Endodermal cell (in vitro differentiated cells): ENCODE data around the gene CLN5. TPM values are rescaled to one million over a fixed set of nuclear protein-coding genes. Genes with fewer than 3 reads are reported as not detected.

Source experiments
- DNase-seq: peaks from one replicate; pipeline ENCODE4 v3.0.0-alpha.2; 2017
- H3K27ac ChIP-seq: 2 replicates; pipeline ENCODE4 v1.5.1; 2013; ENCODE audit warnings: mild to moderate bottlenecking, low read depth, low read length, moderate library complexity
- H3K27me3 ChIP-seq: 2 replicates; pipeline ENCODE4 v1.6.1; 2013; ENCODE audit warnings: mild to moderate bottlenecking, low read length, moderate library complexity; ENCODE audit not compliant: insufficient read depth, control insufficient read depth, poor library complexity, severe bottlenecking
- H3K36me3 ChIP-seq: 2 replicates; pipeline ENCODE4 v1.7.0; 2013; ENCODE audit warnings: mild to moderate bottlenecking, low read length, moderate library complexity; ENCODE audit not compliant: control insufficient read depth, insufficient read depth
- H3K4me1 ChIP-seq: one replicate; pipeline ENCODE4 v1.7.0; 2013; ENCODE audit warnings: low read length; ENCODE audit not compliant: control insufficient read depth, insufficient read depth
- H3K4me3 ChIP-seq: 2 replicates; pipeline ENCODE4 v1.5.1; 2013; ENCODE audit warnings: mild to moderate bottlenecking, low read length, moderate library complexity
- H3K9ac ChIP-seq: 2 replicates; pipeline ENCODE4 v1.6.1; 2013; ENCODE audit warnings: mild to moderate bottlenecking, low read length, moderate library complexity; ENCODE audit not compliant: poor library complexity, severe bottlenecking; ENCODE audit errors: extremely low read depth
- H3K9me3 ChIP-seq: 2 replicates; pipeline ENCODE4 v1.6.1; 2013; ENCODE audit warnings: mild to moderate bottlenecking, low read length, moderate library complexity; ENCODE audit not compliant: control insufficient read depth
- H3K27ac Mint-ChIP-seq: 2 replicates; pipeline ENCODE4 v1.8.0; 2020; ENCODE audit warnings: mixed read lengths
- H3K27me3 Mint-ChIP-seq: 2 replicates; pipeline ENCODE4 v1.8.0; 2021; ENCODE audit warnings: mild to moderate bottlenecking, mixed read lengths; ENCODE audit not compliant: insufficient read depth
- H3K36me3 Mint-ChIP-seq: 2 replicates; pipeline ENCODE4 v1.8.0; 2020; ENCODE audit warnings: low read depth, mixed read lengths
- H3K4me1 Mint-ChIP-seq: 2 replicates; pipeline ENCODE4 v1.8.0; 2020; ENCODE audit warnings: mixed read lengths
- H3K4me3 Mint-ChIP-seq: 2 replicates; pipeline ENCODE4 v1.8.0; 2020; ENCODE audit warnings: mild to moderate bottlenecking, moderate library complexity, mixed read lengths
- H3K9me3 Mint-ChIP-seq: 2 replicates; pipeline ENCODE4 v1.8.0; 2020; ENCODE audit warnings: mild to moderate bottlenecking, mixed read lengths
- CTCF ChIP-seq: fragments of 200-600 bp; sonication (generic); conservative IDR thresholded peaks from 2 replicates; pipeline ENCODE4 v1.5.0; 2021; ENCODE audit warnings: antibody characterized with exemption, mild to moderate bottlenecking
- WGBS, 2 experiments: methylation state at CpG; one replicate each; pipeline versions ENCODE4 v1.1.5 to v1.1.7; 2013; ENCODE audit warnings: missing lambda C conversion rate in 2 of 2, mixed read lengths in 1 of 2; ENCODE audit not compliant: insufficient coverage in 1 of 2, insufficient read length in 1 of 2; 5-methylcytosine and 5-hydroxymethylcytosine counted together
- total RNA-seq, 2 donors: library from RNA; stranded (reverse); fragmentation: NEBNext Ultra II Directional in 1 of 2; extraction: Animal tissue kit (Norgen Biotek cat#: 25700) in 1 of 2; gene quantifications; 2 replicates in 1 of 2; 3 replicates in 1 of 2; pipeline ENCODE4 v1.2.1, GENCODE V29; 2021

The CLN5 gene
- total RNA-seq, 2 donors from 2014 or later = 13.6 to 13.9 TPM

- no peak overlapping the region for H3K4me3 ChIP-seq
- no peaks in the 10 kb centered on the region for H3K9me3 ChIP-seq
- Mint-ChIP-seq H3K27me3 (no peaks in the 10 kb centered on the region), H3K27ac (no peak overlapping the region), H3K36me3 (no peaks in the 10 kb centered on the region), H3K4me1 (peaks cover 25% of the 10 kb centered on the region), H3K9me3 (no peaks in the 10 kb centered on the region), H3K4me3 (no peak overlapping the region)
- WGBS, 2 experiments = 86 to 90% methylated on average over 4 to 5 of the region's 5 CpGs
- peaks cover 9% of the 10 kb centered on the region for H3K4me1 ChIP-seq
- H3K36me3 ChIP-seq = no peaks in the 10 kb centered on the region
- H3K9ac ChIP-seq = no peak overlapping the region
- H3K27me3 ChIP-seq = no peaks in the 10 kb centered on the region
- TF ChIP-seq CTCF = no peak
- no peak overlapping the region for H3K27ac ChIP-seq
- no peak for DNase-seq
These were observed 22.2 kb upstream of the CLN5 start for GRCh38 chr13:76969488-76970365.

GRCh38 chr13:76971215-76971614 lies 20.7 kb upstream of the CLN5 start:
- H3K36me3 Mint-ChIP-seq = no peaks in the 10 kb centered on the region
- Histone ChIP-seq H3K27ac (no peak overlapping the region), H3K27me3 (no peaks in the 10 kb centered on the region), H3K4me1 (peaks cover 12% of the 10 kb centered on the region), H3K9me3 (no peaks in the 10 kb centered on the region), H3K9ac (no peak overlapping the region), H3K36me3 (no peaks in the 10 kb centered on the region), H3K4me3 (no peak overlapping the region)
- H3K4me3 Mint-ChIP-seq = no peak overlapping the region
- TF ChIP-seq CTCF = no peak
- 80 to 99% methylated on average over 1 to 3 of the region's 3 CpGs for WGBS, 2 experiments
- peaks cover 26% of the 10 kb centered on the region for H3K4me1 Mint-ChIP-seq
- H3K9me3 Mint-ChIP-seq = no peaks in the 10 kb centered on the region
- no peaks in the 10 kb centered on the region for H3K27me3 Mint-ChIP-seq
- DNase-seq = no peak
- no peak overlapping the region for H3K27ac Mint-ChIP-seq

- Mint-ChIP-seq H3K4me1 (peaks cover 25% of the 10 kb centered on the region), H3K36me3 (no peaks in the 10 kb centered on the region), H3K4me3 (no peak overlapping the region), H3K27ac (no peak overlapping the region), H3K27me3 (peaks cover 2% of the 10 kb centered on the region), H3K9me3 (no peaks in the 10 kb centered on the region)
- Histone ChIP-seq H3K36me3 (no peaks in the 10 kb centered on the region), H3K9ac (no peak overlapping the region), H3K4me3 (no peak overlapping the region), H3K27me3 (no peaks in the 10 kb centered on the region), H3K4me1 (peaks cover 17% of the 10 kb centered on the region), H3K9me3 (no peaks in the 10 kb centered on the region), H3K27ac (no peak overlapping the region)
- WGBS, 2 experiments = 84 to 86% methylated on average over 8 to 18 of the region's 19 CpGs
- peak; percentile 51 for DNase-seq
- no peak for TF ChIP-seq CTCF
These were observed 19.7 kb upstream of the CLN5 start for GRCh38 chr13:76971851-76972829.
